ENCODE data around the gene TADA1.

GRCh38 chr1:166911624-166912023, 35.6 kb upstream of the TADA1 start:
- TF ChIP-seq POLR2A (IDR thresholded peaks at IDR 0.05; ENCODE audit: low read depth) (no peak), EP300 (IDR thresholded peaks at IDR 0.05) (no peak), POLR2AphosphoS5 (IDR thresholded peaks at IDR 0.05) (no peak)
- TF ChIP-seq, protein P1, sequence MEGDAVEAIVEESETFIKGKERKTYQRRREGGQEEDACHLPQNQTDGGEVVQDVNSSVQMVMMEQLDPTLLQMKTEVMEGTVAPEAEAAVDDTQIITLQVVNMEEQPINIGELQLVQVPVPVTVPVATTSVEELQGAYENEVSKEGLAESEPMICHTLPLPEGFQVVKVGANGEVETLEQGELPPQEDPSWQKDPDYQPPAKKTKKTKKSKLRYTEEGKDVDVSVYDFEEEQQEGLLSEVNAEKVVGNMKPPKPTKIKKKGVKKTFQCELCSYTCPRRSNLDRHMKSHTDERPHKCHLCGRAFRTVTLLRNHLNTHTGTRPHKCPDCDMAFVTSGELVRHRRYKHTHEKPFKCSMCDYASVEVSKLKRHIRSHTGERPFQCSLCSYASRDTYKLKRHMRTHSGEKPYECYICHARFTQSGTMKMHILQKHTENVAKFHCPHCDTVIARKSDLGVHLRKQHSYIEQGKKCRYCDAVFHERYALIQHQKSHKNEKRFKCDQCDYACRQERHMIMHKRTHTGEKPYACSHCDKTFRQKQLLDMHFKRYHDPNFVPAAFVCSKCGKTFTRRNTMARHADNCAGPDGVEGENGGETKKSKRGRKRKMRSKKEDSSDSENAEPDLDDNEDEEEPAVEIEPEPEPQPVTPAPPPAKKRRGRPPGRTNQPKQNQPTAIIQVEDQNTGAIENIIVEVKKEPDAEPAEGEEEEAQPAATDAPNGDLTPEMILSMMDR (IDR thresholded peaks at IDR 0.05) = no peak
